K562 (cell line): ENCODE results near the gene FIG4. TPM values are rescaled to one million over a fixed set of nuclear protein-coding genes. Genes with fewer than 3 reads are reported as not detected.

Experiments used
- ATAC-seq: fragments of 200-7000 bp; cut with Tn5 transposase; 3 replicates; pipeline ENCODE4 v1.9.1; 2020; ENCODE audit warnings: moderate library complexity
- BruUV-seq: library from RNA; stranded (reverse); fragments of 400-500 nt; replicated peaks from 2 replicates; lab custom pipeline; 2021; lab: Mats Ljungman, UMichigan
- CTCF ChIA-PET: fragments of 300-600 bp; formaldehyde crosslinking; extraction: SDS; loops from one replicate; lab custom pipeline; 2021; ENCODE audit warnings: low intra/inter-chr PET ratio; lab: Yijun Ruan, JAX
- POLR2A ChIA-PET: fragments of 300-600, 350-650 bp; sonication (Branson Sonifier 250); formaldehyde crosslinking; extraction: SDS; loops from one replicate; lab custom pipeline; 2021; ENCODE audit warnings: antibody characterized with exemption, inconsistent platforms; lab: Yijun Ruan, JAX
- DNase-seq, 4 experiments: peaks; one replicate each; pipeline versions ENCODE4 v3.0.0 to v3.0.0-alpha.2; 2011 to 2018; ENCODE audit warnings: low spot score in 3 of 4, mixed read lengths in 3 of 4; ENCODE audit errors: extremely low read depth in 1 of 4
- FAIRE-seq: peaks from 2 replicates; lab custom pipeline; 2011; peaks lifted over from hg19 to GRCh38; lab: Jason Lieb, UNC
- H2AFZ ChIP-seq: 2 replicates; pipeline ENCODE4 v1.6.0; 2011; ENCODE audit warnings: low read depth, low read length, control low read depth, inconsistent platforms
- H3K27ac ChIP-seq: fragments of 200-600 bp; 3 replicates; pipeline ENCODE4 v1.8.0; 2011; ENCODE audit warnings: low read depth, mild to moderate bottlenecking, control low read depth, inconsistent platforms, low read length, moderate library complexity, mixed read lengths; ENCODE audit errors: extremely low read depth
- H3K27me3 ChIP-seq, 2 experiments: fragments of 300-600 bp in 1 of 2; 2 replicates in 1 of 2; 3 replicates in 1 of 2; pipeline versions ENCODE4 v1.6.0 to v1.8.0; 2011; ENCODE audit warnings: inconsistent platforms in 2 of 2, low read length in 2 of 2, mild to moderate bottlenecking in 1 of 2, mixed read lengths in 1 of 2, moderate library complexity in 1 of 2; ENCODE audit not compliant: control insufficient read depth in 2 of 2, insufficient read depth in 2 of 2
- H3K36me3 ChIP-seq: fragments of 300-600 bp; 3 replicates; pipeline ENCODE4 v1.8.0; 2011; ENCODE audit warnings: mild to moderate bottlenecking, low read length, inconsistent platforms; ENCODE audit not compliant: control insufficient read depth, insufficient read depth
- H3K4me1 ChIP-seq, 2 experiments: fragments of 200-600 bp in 1 of 2; replicated peaks in 1 of 2; 2 replicates in 1 of 2; 3 replicates in 1 of 2; pipeline versions ENCODE4 v1.5.1 to v1.8.0; 2011; ENCODE audit warnings: inconsistent platforms in 2 of 2, low read length in 2 of 2, mild to moderate bottlenecking in 1 of 2, mixed read lengths in 1 of 2, moderate library complexity in 1 of 2; ENCODE audit not compliant: control insufficient read depth in 2 of 2, insufficient read depth in 2 of 2
- H3K4me2 ChIP-seq: 2 replicates; pipeline ENCODE4 v1.6.1; 2011; ENCODE audit warnings: low read length, control low read depth, inconsistent platforms, mixed read lengths; ENCODE audit not compliant: insufficient read depth
- H3K4me3 ChIP-seq: fragments of 200-600 bp; sonication (generic), shearing (Covaris generic); 2 replicates; pipeline ENCODE4 v1.5.1; 2016; ENCODE audit warnings: control low read depth, inconsistent platforms
- H3K79me2 ChIP-seq: fragments of 200-600 bp; 3 replicates; pipeline ENCODE4 v1.8.0; 2011; ENCODE audit warnings: low read length, inconsistent platforms; ENCODE audit not compliant: control insufficient read depth, insufficient read depth
- H3K9ac ChIP-seq, 2 experiments: 2 replicates each; pipeline versions ENCODE4 v1.6.0 to v1.6.1; 2011; ENCODE audit warnings: low read depth in 2 of 2, low read length in 2 of 2, control low read depth in 1 of 2, inconsistent platforms in 1 of 2, mild to moderate bottlenecking in 1 of 2, mixed read lengths in 1 of 2; ENCODE audit not compliant: insufficient read depth in 1 of 2
- H3K9me1 ChIP-seq: one replicate; pipeline ENCODE4 v1.6.0; 2011; ENCODE audit warnings: inconsistent platforms, mild to moderate bottlenecking, low read length, moderate library complexity; ENCODE audit not compliant: control insufficient read depth, insufficient read depth
- H3K9me3 ChIP-seq: replicated peaks from 2 replicates; pipeline ENCODE4 v1.5.1; 2011; ENCODE audit warnings: low read depth, low read length, inconsistent platforms; ENCODE audit not compliant: control insufficient read depth, insufficient read depth
- H4K20me1 ChIP-seq: replicated peaks from 2 replicates; pipeline ENCODE4 v1.6.1; 2011; ENCODE audit warnings: low read length, inconsistent platforms, mixed read lengths; ENCODE audit not compliant: control insufficient read depth, insufficient read depth
- HNRNPK ChIP-seq: fragments of 200-400 bp; formaldehyde crosslinking; IDR thresholded peaks from one replicate; pipeline ENCODE4 v1.6.1; 2018; ENCODE audit warnings: mild to moderate bottlenecking, low read depth, low read length; ENCODE audit not compliant: poor library complexity, severe bottlenecking
- OTX1 ChIP-seq: fragments of 450-650 bp; formaldehyde crosslinking; IDR thresholded peaks from 2 replicates; pipeline ENCODE4 v1.4.0; 2022; ENCODE audit warnings: mild to moderate bottlenecking
- PHF8 ChIP-seq: fragments of 200-600 bp; sonication (generic); IDR thresholded peaks from 2 replicates; pipeline ENCODE4 v1.6.1; 2012; ENCODE audit warnings: mixed run types, mild to moderate bottlenecking, inconsistent platforms, low read length, moderate library complexity, borderline replicate concordance
- RBFOX2 ChIP-seq: fragments of 200-400 bp; formaldehyde crosslinking; IDR thresholded peaks from 2 replicates; pipeline ENCODE4 v1.6.1; 2017; ENCODE audit warnings: low read depth, mild to moderate bottlenecking, low read length, moderate library complexity
- WGBS: fragments of 100-300 bp; shearing (Covaris generic); methylation state at CpG from one replicate; pipeline ENCODE4 v1.1.6; 2016; ENCODE audit warnings: low coverage, mixed read lengths; ENCODE audit not compliant: insufficient coverage; ENCODE audit errors: missing lambda C conversion rate; 5-methylcytosine and 5-hydroxymethylcytosine counted together
- in situ Hi-C: fragments of 300-500 bp; cut with MboI; formaldehyde crosslinking; loops from 4 replicates; pipeline ENCODE4 v1.15.0; 2018; ENCODE audit warnings: inconsistent platforms, mixed read lengths
- intact Hi-C: fragments of 100-400 bp; cut with micrococcal nuclease; formaldehyde crosslinking; loops from 2 replicates; pipeline ENCODE4 v1.14.2; 2022
- polyA plus RNA-seq, 8 experiments: library from polyadenylated mRNA; depleted of rRNA in 4 of 8; stranded (reverse) in 5 of 8; unstranded in 3 of 8; fragments of >200 nt; fragmentation: Nextera tagmentation in 2 of 8; fragmentation: Illumina TruSeq in 1 of 8; extraction: Ambion mirVana in 2 of 8; extraction: Trizol in 1 of 8; gene quantifications; 2 replicates each; pipeline versions ENCODE4 v1.2.1 to v1.2.3, GENCODE V29; 2011 to 2014; ENCODE audit warnings: inconsistent platforms in 1 of 8, missing spikeins in 1 of 8
- total RNA-seq, 7 experiments: library from RNA; depleted of rRNA in 6 of 7; stranded (reverse); fragments of >200 nt in 6 of 7; fragmentation: Illumina TruSeq in 2 of 7; extraction: Trizol in 2 of 7; gene quantifications; 2 replicates each; pipeline versions ENCODE4 v1.2.1 to v1.2.3, GENCODE V29; 2011 to 2021; ENCODE audit warnings: low replicate concordance in 1 of 7
- TF ChIP-seq, protein P1 (sequence below): fragments of 450-650 bp; IDR thresholded peaks from 2 replicates; pipeline ENCODE4 v1.6.1; 2017; ENCODE audit warnings: antibody characterized with exemption

FIG4 gene
- total and polyA plus RNA-seq, 9 of the 15 experiments (the other 6 are each of a cell fraction or from before 2014, with no cell fraction given): 1.5 to 6.8 (median 4.3) TPM

DNA sequence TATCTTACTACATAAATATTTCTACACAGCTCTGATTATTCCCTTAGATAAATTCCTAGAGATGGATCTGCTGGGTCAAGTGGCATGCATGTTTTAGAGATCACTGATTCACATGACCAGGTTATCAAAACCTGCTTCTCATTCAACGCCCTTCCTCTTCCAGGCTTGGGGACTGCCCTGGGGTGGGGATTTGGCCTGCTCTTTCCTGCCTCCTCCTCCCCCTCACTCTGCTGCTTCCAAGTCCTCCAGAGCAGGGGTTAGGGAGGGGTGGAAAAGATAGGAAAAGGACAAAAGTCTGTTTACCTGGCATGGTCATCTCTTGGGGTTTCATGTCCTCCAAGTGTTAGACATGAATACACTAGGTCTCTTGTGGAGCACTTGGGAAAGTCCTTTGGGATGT, 181.5 kb downstream of the FIG4 start:
- no peak for DNase-seq
- WGBS: 0% methylated on average over 1 of the region's 1 CpG
- Histone ChIP-seq H3K4me2 (no peak overlapping the region), H2AFZ (no peak overlapping the region), H3K36me3 (no peaks in the 10 kb centered on the region), H3K9me3 (no peaks in the 10 kb centered on the region), H4K20me1 (no peaks in the 10 kb centered on the region), H3K9ac (no peak overlapping the region), H3K27ac (no peak overlapping the region), H3K4me3 (no peak overlapping the region), H3K4me1 (no peaks in the 10 kb centered on the region; a peak in 2 of 5 replicates), H3K27me3 (peaks cover 0 to 7% of the 10 kb centered on the region in 2 experiments; a peak in 2 of 5 replicates), H3K79me2 (no peaks in the 10 kb centered on the region), H3K9me1 (no peaks in the 10 kb centered on the region)
- BruUV-seq: no TSS peak
- CTCF ChIA-PET: no interaction called here
- in situ Hi-C loops (no loop called here), intact Hi-C loops (no loop called here)
- POLR2A ChIA-PET: no interaction called here
- TF ChIP-seq HNRNPK: no peak
- no peak for TF ChIP-seq RBFOX2
- no peak for TF ChIP-seq PHF8
- TF ChIP-seq, protein P1, sequence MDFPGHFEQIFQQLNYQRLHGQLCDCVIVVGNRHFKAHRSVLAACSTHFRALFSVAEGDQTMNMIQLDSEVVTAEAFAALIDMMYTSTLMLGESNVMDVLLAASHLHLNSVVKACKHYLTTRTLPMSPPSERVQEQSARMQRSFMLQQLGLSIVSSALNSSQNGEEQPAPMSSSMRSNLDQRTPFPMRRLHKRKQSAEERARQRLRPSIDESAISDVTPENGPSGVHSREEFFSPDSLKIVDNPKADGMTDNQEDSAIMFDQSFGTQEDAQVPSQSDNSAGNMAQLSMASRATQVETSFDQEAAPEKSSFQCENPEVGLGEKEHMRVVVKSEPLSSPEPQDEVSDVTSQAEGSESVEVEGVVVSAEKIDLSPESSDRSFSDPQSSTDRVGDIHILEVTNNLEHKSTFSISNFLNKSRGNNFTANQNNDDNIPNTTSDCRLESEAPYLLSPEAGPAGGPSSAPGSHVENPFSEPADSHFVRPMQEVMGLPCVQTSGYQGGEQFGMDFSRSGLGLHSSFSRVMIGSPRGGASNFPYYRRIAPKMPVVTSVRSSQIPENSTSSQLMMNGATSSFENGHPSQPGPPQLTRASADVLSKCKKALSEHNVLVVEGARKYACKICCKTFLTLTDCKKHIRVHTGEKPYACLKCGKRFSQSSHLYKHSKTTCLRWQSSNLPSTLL: no peak
- TF ChIP-seq OTX1 (CRISPR knock-in tag): no peak
- FAIRE-seq: no peak
- ATAC-seq: no peak
